Measurements from ENCODE around the gene TM9SF2.
"Not testable (repeated sequence)": the region's sequence is repeated elsewhere in the genome, so short reads cannot be mapped to it uniquely, and the experiment has no call there.

The TM9SF2 gene, protein sequence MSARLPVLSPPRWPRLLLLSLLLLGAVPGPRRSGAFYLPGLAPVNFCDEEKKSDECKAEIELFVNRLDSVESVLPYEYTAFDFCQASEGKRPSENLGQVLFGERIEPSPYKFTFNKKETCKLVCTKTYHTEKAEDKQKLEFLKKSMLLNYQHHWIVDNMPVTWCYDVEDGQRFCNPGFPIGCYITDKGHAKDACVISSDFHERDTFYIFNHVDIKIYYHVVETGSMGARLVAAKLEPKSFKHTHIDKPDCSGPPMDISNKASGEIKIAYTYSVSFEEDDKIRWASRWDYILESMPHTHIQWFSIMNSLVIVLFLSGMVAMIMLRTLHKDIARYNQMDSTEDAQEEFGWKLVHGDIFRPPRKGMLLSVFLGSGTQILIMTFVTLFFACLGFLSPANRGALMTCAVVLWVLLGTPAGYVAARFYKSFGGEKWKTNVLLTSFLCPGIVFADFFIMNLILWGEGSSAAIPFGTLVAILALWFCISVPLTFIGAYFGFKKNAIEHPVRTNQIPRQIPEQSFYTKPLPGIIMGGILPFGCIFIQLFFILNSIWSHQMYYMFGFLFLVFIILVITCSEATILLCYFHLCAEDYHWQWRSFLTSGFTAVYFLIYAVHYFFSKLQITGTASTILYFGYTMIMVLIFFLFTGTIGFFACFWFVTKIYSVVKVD

DNA sequence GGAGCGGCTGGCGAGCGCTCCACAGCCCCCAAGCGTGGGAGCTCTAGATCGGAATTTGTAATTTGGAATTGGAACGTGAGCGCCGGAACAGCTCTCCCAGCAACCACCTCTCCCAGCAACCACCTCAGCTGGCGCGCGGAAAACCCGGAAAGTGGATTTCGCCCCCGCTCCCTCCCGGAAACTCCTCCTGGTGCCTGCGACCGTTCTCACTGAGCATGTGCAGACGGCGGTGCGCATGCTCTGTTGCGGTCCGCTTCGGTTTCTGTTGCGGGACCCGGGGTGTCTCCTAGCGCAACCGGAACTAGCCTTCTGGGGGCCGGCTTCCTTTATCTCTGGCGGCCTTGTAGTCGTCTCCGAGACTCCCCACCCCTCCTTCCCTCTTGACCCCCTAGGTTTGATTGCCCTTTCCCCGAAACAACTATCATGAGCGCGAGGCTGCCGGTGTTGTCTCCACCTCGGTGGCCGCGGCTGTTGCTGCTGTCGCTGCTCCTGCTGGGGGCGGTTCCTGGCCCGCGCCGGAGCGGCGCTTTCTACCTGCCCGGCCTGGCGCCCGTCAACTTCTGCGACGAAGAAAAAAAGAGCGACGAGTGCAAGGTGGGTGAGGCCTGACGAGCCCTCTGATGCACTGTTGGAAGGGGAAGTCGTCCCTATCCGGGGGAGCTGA lies at the start of gene TM9SF2:
Gene TM9SF2 (plus strand): TSS at position 289 of the 664 bp plus-strand sequence. CDS start 135 bp downstream, at position 424.
- peak; percentile 97 for DNase-seq (ENCODE audit: low spot score)

DNA sequence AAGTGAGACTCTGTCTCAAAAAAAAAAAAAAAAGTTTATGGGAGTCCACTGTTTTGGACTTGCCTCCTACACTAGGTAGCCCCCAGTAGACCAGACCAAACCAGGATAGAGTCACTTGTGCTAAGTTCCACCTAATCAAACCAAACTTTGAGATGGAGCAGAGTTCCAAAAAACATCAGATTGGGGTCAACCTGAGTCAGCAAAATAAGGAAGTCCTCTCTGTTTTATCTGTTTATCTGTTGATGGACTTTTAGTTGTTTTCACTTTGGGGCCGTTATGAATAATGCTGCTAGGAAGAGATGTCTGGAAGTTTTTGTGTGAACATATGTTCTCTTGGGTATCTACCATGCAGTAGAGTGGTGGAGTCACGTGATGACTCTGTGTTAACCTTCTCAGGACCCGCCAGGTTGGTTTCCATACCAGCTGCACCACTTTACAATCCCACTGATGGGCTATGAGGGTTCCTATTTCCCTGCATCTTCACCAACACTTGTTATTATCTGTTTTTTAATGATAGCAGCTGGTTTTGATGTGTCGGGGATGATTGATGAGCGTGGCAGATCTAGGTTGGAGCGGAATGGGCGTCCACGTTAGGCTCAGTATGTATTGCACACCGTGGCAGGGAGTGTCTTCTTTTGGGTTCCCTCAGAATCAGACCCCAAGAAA lies 46.6 kb upstream of the TM9SF2 start:
- DNase-seq (ENCODE audit: low spot score), result no peak

DNA sequence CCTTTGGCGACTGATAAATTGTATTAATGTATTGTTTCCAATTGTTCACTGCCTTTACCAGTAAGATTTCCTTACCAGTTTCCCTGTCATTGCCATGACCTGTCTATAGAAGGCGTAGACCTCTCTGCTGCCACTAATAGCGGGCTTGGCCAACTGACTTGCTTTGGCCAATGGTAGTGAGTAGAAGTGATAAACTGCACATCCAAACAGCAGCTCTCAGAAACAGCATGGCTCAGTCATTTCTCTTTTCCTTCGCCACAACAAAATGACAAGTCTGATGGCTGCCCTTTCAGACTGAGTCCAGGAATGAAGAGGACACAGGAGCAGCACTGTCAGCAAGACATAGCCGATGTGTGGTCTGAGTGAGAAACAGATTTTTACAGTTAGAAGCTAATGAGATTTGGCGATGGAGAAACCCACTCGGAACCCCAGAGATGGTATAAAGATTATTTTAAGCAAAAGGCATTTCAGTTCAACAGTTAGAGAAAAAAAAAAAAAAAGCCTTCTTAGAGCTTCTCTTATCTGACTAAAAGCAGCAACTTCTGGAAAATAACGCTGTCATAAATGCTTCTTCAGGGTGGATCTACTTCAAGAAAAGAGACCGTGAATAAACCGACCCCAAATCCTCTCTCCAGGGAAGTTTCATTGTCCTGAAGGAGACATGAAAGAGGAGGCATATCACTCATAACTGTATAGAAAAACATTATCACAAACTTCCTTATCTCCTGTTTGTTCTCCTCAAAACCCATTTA lies 42.0 kb upstream of the TM9SF2 start:
- DNase-seq (ENCODE audit: low spot score), result no peak

DNA sequence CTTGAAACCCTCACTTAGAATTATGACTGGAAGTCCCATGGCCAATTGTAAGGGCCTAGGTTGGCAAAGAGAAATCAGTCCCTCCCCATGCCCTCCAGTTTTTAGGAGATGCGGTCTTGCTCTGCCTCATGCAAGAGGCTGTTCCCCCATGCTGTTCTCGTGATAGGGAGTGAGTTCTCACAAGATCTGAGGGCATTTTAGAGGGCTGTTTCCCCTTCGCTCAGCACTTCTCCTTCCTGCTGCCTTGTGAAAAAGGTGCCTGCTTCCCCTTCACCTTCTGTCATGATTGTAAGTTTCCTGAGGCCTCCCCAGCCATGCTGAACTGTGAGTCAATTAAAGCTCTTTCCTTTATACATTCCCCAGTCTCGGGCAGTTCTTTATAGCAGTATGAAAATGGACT lies 40.5 kb upstream of the TM9SF2 start:
- DNase-seq (ENCODE audit: low spot score), result not testable (repeated sequence)

DNA sequence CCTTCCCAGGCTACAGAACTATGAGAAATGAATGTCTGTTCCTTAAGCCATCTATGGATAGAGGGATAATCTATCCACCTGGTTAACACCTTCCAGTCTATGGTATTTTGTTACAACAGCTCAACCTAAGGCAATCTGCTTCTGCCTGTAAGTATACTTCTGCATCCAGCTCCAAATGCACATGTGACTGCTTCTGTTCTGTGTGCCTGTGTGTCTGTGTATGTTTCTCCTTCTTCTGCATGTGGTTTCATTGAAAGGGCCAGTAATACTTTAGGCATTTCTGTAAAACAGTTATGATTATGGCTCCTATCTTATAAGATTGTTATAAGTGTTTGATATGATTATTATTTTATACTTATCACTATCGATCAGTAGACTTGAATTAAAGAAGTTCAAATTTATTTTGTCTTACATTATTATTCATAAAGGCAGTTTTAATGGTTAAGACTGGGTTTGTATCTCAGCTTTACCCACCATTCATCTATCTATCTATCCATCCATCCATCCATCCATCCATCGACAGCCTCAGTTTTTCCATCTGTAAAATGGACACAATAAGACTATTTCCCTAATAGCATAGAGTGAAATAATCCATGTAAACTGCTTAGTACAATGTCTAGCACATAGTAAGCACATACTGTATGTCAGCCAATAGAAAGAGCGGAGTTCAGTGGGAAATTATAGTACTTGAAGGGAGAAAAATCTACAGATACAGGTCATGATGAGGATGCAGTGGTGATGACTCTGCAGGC lies 37.5 kb upstream of the TM9SF2 start:
- no peak for DNase-seq (ENCODE audit: low spot score)

DNA sequence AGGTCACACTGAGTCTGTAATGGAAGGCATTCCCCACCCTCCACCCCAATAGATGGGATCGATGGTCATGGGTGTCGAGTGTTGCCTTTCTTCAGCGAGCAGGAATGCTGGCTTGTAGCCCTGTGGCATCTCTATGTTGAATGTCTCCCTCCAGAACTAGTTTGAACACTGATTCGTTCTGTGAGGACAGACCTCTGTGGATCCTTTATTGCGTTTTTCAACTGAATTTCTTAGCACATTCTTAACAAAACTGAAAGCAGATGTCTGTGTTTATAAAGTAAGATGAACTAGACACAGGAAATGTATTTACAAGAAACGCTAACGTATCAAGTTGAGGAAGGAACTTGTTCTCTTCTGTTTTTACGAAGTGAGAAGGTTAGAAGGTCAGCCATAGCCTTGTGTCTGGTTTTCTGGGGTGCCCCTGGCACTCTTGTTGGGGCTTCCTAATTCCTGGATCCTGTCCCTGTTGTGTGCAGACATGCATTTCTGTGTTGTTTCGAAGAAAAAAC lies 36.8 kb upstream of the TM9SF2 start:
- DNase-seq (ENCODE audit: low spot score), result peak; percentile 47

DNA sequence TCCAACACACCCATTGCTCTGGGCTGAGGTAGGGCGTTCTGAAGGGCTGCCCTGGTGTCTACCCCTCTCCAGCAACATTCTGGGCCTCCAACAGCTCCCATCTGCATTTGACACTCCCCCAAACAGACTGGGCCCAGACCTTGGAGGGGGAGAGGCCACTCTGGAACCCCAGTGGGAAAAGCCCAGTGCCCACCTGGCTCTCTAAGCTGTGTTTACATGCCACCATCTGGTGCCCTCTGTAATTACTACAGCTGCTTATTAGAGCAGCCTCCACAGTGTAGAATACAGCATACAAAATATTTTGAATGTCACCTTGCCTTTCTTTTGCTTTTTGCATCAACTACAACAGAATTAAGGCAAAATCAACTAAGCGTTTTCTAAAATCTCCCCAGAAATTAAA lies 35.8 kb upstream of the TM9SF2 start:
- no peak for DNase-seq (ENCODE audit: low spot score)

DNA sequence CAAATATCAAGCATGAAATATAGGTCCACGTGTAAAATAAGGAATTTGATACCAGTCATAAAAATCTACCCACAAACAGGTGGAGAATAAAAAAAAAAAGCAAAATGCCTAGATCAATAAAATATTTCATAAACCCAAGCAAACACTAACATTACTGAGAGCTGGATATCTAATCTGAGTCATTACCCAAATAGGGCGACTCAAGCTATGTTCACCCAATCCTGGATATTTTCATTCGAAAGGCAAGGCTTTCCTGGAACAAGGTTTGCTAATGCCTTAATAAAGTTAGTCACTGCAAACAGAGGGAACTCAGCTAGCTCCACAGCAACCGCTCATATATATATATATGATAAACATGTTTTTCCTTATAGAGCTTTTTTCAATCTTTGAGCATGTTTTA lies 33.5 kb upstream of the TM9SF2 start:
- DNase-seq (ENCODE audit: low spot score), result peak; percentile 59

DNA sequence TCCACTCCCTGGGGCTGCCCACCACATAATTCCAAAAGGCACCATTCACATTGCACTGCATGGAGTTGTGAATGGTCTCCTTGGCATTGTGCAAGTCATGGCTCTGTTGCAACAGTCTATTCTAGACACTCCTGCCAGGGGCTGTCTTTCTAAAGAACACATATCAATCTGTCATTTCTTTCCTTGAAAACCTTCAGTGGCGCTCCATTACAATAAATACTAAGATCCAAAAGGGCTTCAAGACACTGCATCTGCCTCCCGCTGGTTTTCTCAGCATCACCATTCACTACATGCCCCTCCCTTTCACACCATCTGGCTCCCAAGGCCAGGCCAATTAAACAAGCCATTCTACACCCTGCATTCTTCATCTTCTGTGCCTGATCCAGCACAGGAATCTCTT lies 32.2 kb upstream of the TM9SF2 start:
- DNase-seq (ENCODE audit: low spot score), result no peak

DNA sequence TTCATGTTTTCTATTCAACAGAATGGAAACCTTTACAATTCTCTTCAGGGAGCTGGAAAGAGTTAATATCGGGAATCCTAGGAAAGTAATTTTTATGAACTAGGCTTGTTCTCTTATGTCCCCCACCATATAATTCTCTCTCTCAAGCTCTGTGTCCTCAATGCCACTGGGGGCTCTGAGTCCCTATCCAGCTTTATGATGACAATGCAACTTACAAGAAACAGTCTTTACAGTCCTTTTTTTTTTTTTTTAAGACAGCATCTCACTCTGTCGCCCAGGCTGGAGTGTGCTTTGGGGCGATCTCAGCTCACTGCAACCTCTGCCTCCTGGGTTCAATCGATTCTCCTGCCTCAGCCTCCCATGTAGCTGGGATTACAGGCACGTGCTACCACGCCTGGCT lies 31.2 kb upstream of the TM9SF2 start:
- no peak for DNase-seq (ENCODE audit: low spot score)

DNA sequence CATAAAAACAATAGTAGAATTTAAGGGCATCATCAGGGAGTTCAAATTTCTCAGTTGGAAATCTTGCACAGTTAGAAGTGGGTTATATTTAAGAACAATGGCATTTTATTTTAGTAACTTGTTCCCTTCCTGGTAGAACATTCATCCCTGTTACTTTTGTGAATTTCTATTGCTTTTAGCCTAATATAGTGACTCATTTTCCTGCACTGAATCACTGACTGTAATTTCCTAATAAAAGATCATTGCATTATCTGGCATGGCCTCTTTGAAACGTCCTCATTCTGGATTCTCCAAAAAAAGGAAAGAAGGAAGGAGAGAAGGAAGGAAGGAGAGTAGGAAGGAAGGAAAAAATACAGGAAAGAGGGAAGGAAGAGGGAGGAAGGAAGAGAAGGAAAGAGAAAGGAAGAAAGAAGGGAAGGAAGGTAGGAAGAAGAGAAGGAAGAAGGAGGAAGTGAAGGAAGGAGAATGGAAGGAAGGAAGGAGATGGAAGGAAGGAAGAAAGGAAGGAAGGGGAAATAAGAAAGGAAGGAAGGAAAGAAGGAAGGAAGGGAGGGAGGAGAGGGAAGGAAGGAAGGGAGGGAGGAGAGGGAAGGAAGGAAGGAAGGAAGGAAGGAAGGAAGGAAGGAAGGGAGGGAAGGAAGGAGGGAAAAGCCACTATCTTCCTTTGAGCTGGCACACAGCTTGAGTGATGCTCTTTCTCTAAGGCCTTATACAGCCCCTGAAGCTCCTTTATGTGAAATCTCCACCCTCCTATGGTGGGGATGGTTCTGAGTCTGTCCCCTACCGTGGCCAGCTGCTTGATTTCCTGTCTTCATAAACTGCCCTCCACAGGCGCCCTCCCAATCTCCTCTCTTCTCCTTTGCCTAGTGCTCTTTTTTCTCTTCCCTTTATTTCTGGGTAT lies 29.8 kb upstream of the TM9SF2 start:
- DNase-seq (ENCODE audit: low spot score), result peak; percentile 32

DNA sequence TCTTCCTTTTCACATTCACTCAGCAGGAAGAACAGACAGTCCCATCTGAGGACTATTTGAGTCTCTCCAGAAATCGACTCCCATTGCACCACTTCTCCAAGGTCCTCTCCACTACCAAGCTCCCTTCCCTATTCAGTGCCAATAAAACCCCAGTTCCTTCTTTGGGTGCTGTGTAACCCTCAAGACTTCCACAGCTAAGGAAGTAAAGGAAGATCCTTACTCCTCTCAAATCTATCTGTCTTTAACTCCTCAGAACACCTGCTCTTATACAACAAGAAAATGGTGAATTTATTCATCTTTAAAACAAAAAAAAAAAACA lies 29.2 kb upstream of the TM9SF2 start:
- no peak for DNase-seq (ENCODE audit: low spot score)

DNA sequence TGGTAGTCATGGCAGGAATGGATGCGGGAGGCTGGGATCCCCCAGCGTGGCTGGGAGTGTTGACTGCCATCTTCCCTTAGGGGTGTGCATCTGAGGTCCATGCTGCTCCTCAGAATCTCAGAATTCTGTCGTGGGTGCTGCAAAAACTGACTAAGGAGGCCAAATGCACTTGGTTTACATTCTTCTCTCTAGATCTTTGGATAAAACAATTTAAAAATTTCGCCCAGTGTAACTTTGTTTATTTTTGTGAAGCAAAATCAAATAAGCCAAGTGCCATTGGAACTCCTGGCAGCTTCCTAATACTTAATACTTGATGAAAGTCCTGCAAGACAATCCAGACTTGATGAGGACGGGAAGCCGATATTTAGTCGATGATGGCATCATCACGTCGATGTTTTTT lies 27.8 kb upstream of the TM9SF2 start:
- no peak for DNase-seq (ENCODE audit: low spot score)

DNA sequence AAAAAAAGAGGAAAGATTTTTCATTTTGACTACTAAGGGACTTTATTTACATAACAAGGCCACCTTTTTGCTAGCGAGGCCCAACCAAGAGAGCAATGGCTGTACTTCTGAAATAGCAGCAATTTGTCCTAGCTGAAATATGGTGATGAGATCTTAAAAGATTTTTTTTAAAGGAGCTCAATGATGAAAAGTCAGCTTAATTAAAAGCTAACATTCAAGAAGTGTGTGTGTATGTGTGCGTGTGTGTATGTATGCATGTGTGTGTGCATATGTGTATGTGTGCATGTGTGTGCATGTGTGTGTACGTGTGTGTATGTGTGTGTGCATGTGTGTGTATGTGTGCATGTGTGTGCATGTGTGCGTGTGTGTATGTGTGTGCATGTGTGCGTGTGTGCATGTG lies 24.6 kb upstream of the TM9SF2 start:
- no peak for DNase-seq (ENCODE audit: low spot score)

DNA sequence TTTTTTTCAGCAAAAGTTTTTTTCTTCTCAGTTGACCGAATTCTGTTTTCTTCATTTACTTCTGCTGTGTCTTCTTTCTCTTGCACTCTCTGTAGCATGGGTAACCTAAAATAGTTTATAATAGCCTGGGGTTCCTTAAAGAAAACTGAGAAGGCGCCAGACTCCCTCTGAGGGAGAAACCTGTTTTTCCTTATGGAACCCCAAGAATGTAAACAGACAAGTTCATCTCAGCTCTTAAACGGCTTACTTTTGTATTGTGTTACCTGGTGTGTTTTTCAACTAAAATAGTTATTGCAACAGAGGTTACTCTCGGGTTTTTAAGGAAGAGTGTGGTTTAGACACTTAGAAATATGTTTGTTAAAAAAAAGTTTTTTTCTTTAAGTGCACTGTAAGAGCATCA lies 23.8 kb upstream of the TM9SF2 start:
- no peak for DNase-seq (ENCODE audit: low spot score)

DNA sequence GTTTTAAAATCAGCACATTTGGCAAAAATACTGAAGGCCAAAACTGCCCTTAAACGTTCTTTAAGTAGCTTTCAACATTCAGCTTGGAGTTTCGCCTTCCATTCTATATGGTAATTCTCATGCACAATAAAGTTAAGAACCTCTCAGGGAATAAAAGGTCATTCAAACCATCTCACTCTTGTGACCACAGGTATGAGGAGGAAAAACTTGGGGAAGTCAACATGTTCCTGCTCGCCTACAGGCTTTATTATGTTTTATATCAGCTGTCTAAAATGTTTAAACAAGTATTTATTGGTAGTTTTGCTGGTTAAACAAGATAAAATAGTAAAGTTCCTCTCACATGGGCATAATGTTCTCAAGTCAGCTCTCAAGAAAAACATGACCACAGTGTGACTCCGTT lies 19.9 kb upstream of the TM9SF2 start:
- no peak for DNase-seq (ENCODE audit: low spot score)

DNA sequence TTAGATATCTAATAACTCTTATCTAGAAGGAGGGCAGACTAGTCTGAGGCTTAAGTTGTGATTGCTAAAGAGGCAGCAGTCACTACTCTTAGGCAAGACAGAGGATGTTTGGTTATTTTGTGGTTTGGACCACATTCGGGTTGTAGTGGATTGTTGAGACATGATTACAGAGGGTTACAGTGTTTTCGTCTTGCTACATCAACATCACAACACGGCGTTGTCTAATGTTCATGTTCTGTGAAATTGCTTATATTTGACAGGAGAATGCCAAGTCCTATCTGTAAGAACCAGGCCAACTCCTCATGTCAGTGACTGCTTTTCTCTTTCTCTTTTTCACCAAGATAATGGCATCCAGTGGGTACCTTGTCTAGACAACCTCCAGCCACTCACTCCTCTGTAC lies 16.8 kb upstream of the TM9SF2 start:
- DNase-seq (ENCODE audit: low spot score), result peak; percentile 65

DNA sequence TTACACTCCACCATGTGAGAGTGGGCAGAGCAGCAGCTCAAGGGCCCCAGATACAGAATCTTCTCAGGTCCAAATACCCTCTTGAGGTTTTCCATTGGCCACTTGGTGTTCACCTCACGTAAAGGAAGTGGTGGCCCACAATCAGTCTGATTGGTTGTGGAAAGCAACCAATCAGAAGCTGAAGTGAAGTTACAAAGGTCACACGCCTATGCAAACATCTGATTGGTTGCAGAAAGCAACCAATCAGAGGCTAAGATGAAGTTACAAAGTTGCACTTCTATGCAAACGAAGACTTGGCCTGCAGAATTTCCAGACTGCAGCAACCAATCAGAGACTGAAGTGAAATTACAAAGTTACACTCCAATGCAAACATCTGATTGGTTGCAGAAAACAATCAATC lies 14.3 kb upstream of the TM9SF2 start:
- DNase-seq (ENCODE audit: low spot score), result no peak

DNA sequence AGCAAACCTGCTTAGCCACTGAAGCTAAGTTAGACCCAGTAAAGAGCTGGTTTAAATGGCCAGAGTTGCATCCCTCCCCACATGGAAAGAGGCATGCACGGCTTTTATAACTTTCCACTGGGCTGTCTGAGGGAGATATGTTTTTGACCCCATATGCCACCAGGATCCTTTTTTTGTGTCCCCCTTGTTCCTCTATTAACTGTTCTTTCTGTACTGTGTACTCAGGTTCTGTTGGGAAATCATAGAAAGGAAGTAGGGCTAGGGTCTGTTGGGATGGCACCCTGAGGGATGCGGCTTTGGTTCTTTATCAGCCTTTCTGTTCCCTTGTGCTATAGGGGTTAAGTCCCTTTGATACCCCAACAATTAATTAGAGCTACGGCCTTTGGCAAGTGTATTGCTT lies 12.2 kb upstream of the TM9SF2 start:
- no peak for DNase-seq (ENCODE audit: low spot score)

DNA sequence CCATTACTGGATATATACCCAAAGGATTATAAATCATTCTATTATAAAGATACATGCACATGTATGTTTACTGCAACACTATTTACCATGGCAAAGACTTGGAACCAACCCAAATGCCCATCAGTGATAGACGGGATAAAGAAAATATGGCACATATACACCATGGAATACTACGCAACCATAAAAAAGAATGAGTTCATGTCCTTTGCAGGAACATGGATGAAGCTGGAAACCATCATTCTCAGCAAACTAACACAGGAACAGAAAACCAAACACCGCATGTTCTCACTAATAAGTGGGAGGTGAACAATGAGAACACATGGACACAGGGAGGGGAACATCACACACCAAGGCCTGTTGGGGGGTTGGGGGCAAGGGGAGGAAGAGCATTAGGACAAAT lies 9.5 kb upstream of the TM9SF2 start:
- DNase-seq (ENCODE audit: low spot score), result not testable (repeated sequence)

Measured in AG08395 (cell line).